ENCODE data around the gene KCNIP4. TPM values are rescaled to one million over a fixed set of nuclear protein-coding genes. Genes with fewer than 3 reads are reported as not detected.

Gene KCNIP4
- total RNA-seq, 1 donor from 2014 or later: 6.2 TPM

DNA sequence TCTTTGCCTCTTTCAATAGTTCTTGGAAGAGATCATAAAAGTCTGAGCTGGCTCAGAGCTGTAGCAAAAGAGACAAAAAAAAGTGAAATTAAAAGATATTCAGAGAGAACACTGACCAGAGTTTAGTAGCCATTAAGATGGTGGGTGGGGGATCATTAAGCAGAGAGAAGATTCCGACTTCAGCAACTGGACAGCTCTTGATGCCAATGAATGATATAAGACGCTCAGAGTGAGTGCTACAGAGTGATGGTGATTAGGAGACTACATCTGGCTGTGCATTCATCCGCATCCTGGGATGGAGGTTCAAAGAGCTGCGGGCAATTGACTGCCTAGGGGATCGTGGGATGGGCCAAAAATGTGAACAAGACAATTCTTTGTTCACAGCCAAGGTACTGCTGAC, 1069.8 kb downstream of the KCNIP4 start:
- H3K9me3 Mint-ChIP-seq: no peaks in the 10 kb centered on the region
- no peak for DNase-seq (ENCODE audit: extremely low spot score, unreplicated experiment)
- no peak overlapping the region for H3K4me3 Mint-ChIP-seq
- peaks cover 3% of the 10 kb centered on the region for H3K27me3 Mint-ChIP-seq
- no peaks in the 10 kb centered on the region for H3K36me3 Mint-ChIP-seq
- no peak overlapping the region for H3K27ac Mint-ChIP-seq
- H3K4me1 Mint-ChIP-seq (ENCODE audit: unreplicated experiment): peaks cover 6% of the 10 kb centered on the region
- TF ChIP-seq, protein P1, sequence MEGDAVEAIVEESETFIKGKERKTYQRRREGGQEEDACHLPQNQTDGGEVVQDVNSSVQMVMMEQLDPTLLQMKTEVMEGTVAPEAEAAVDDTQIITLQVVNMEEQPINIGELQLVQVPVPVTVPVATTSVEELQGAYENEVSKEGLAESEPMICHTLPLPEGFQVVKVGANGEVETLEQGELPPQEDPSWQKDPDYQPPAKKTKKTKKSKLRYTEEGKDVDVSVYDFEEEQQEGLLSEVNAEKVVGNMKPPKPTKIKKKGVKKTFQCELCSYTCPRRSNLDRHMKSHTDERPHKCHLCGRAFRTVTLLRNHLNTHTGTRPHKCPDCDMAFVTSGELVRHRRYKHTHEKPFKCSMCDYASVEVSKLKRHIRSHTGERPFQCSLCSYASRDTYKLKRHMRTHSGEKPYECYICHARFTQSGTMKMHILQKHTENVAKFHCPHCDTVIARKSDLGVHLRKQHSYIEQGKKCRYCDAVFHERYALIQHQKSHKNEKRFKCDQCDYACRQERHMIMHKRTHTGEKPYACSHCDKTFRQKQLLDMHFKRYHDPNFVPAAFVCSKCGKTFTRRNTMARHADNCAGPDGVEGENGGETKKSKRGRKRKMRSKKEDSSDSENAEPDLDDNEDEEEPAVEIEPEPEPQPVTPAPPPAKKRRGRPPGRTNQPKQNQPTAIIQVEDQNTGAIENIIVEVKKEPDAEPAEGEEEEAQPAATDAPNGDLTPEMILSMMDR (conservative IDR thresholded peaks at IDR 0.05): no peak

DNA sequence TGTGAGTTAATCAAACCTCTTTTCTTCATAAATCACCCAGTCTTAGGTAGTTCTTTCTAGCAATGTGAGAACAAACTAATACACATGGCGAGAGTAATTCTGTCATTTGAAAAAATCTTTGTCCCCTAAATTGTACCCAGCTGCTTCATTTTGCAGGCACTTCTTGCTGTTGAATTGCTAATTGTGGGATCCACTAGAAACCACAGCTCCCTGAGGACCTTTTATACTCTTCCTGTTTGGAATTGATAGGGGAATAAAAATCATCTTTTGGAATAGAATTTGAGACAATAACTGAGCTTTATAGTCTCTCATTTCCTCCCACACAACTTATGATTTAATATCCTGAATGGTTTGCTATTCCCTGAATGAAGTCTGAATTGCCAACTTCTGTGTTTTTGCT, 1078.1 kb downstream of the KCNIP4 start:
- Mint-ChIP-seq H3K36me3 (no peaks in the 10 kb centered on the region), H3K4me3 (no peak overlapping the region), H3K9me3 (no peaks in the 10 kb centered on the region), H3K27me3 (peaks cover 3% of the 10 kb centered on the region), H3K27ac (no peak overlapping the region), H3K4me1 (ENCODE audit: unreplicated experiment) (no peaks in the 10 kb centered on the region)
- no peak for DNase-seq (ENCODE audit: extremely low spot score, unreplicated experiment)
- TF ChIP-seq, protein P1 (conservative IDR thresholded peaks at IDR 0.05): no peak

DNA sequence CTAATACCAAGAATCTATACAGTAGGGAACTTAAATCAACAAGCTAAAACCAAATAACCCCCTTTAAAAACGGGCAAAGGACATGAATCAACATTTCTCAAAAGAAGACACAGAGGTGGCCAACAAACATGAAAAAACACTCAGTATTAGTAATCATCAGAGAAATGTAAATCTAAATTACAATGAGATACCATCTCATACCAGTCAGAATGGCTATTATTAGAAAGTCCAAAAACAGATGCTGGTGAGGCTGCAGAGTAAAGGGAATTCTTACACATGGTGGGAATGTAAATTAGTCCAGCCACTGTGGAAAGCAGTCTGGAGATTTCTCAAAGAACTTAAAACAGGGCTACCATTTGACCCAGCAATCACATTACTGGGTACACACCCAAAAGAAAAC, 1080.5 kb downstream of the KCNIP4 start:
- TF ChIP-seq, protein P1 (conservative IDR thresholded peaks at IDR 0.05): no peak
- Mint-ChIP-seq H3K4me1 (ENCODE audit: unreplicated experiment) (no peaks in the 10 kb centered on the region), H3K27me3 (no peaks in the 10 kb centered on the region)

DNA sequence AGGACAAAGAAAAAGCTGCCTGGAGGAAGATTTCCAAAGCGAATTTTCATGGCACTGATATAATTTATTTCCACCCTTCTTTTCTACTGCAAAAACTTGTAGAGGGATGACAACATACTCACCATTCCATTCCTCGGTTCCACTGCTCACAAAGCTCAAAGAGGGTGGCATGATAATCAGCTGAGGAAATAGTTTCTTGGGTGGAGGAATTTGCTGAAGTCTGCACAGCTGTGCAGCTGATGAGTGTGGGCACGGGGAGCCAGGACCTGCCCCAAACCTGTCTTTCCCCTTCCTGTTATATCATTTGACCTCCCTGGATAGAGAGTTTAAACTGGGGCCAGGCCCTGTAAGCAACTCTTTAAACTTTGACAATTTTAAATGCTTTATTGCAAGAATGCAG, 1087.7 kb downstream of the KCNIP4 start:
- Mint-ChIP-seq H3K9me3 (no peaks in the 10 kb centered on the region), H3K27me3 (no peaks in the 10 kb centered on the region), H3K4me3 (no peak overlapping the region), H3K36me3 (no peaks in the 10 kb centered on the region), H3K27ac (no peak overlapping the region), H3K4me1 (ENCODE audit: unreplicated experiment) (peaks cover 16% of the 10 kb centered on the region)
- no peak for DNase-seq (ENCODE audit: extremely low spot score, unreplicated experiment)
- TF ChIP-seq, protein P1 (conservative IDR thresholded peaks at IDR 0.05): no peak

More for the DNA sequence above, 1080.5 kb downstream of the KCNIP4 start:
- Mint-ChIP-seq H3K36me3 (no peaks in the 10 kb centered on the region), H3K9me3 (no peaks in the 10 kb centered on the region), H3K4me3 (no peak overlapping the region), H3K27ac (no peak overlapping the region)
- no peak for DNase-seq (ENCODE audit: extremely low spot score, unreplicated experiment)

DNA sequence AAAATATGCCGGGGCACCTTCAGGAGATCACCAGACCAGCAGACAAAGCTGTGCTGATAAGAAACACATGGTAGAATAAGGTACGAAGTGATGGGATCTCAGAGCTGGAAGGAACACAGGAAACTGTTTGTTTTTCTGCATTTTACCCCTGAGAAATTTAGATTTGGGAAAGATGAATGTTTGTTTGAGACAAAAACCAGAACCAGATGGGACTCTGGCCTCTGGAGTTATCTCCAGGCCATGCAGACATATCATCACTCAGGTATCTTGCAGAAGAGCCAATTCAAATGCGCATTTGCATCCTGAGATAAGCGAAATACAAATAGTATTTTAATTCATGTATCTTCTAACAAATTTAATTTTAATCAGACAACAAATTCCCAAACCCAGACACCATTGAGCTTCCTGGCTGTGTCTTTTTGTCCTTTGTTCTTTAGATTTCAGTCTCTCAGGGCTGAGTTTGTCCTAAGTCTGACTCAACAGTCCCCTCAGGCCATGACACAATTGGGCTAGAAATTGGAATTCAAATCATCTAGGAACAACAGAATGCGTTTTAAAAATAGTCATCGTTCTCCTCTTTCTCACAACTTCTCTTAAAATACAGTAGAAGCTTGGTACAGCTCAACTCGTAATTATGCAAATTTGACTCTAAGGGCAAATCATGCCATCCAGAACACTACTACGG, 1089.3 kb downstream of the KCNIP4 start:
- H3K9me3 Mint-ChIP-seq: no peaks in the 10 kb centered on the region
- H3K4me1 Mint-ChIP-seq (ENCODE audit: unreplicated experiment): peaks cover 16% of the 10 kb centered on the region
- H3K4me3 Mint-ChIP-seq: no peak overlapping the region
- H3K27ac Mint-ChIP-seq: no peak overlapping the region
- no peaks in the 10 kb centered on the region for H3K36me3 Mint-ChIP-seq
- DNase-seq (ENCODE audit: extremely low spot score, unreplicated experiment): no peak
- H3K27me3 Mint-ChIP-seq: no peaks in the 10 kb centered on the region
- TF ChIP-seq, protein P1 (conservative IDR thresholded peaks at IDR 0.05): no peak
